ENCODE results near the gene ZNF148.
"Not testable (repeated sequence)": the region's sequence is repeated elsewhere in the genome, so short reads cannot be mapped to it uniquely, and the experiment has no call there.

Gene ZNF148, protein sequence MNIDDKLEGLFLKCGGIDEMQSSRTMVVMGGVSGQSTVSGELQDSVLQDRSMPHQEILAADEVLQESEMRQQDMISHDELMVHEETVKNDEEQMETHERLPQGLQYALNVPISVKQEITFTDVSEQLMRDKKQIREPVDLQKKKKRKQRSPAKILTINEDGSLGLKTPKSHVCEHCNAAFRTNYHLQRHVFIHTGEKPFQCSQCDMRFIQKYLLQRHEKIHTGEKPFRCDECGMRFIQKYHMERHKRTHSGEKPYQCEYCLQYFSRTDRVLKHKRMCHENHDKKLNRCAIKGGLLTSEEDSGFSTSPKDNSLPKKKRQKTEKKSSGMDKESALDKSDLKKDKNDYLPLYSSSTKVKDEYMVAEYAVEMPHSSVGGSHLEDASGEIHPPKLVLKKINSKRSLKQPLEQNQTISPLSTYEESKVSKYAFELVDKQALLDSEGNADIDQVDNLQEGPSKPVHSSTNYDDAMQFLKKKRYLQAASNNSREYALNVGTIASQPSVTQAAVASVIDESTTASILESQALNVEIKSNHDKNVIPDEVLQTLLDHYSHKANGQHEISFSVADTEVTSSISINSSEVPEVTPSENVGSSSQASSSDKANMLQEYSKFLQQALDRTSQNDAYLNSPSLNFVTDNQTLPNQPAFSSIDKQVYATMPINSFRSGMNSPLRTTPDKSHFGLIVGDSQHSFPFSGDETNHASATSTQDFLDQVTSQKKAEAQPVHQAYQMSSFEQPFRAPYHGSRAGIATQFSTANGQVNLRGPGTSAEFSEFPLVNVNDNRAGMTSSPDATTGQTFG

DNA sequence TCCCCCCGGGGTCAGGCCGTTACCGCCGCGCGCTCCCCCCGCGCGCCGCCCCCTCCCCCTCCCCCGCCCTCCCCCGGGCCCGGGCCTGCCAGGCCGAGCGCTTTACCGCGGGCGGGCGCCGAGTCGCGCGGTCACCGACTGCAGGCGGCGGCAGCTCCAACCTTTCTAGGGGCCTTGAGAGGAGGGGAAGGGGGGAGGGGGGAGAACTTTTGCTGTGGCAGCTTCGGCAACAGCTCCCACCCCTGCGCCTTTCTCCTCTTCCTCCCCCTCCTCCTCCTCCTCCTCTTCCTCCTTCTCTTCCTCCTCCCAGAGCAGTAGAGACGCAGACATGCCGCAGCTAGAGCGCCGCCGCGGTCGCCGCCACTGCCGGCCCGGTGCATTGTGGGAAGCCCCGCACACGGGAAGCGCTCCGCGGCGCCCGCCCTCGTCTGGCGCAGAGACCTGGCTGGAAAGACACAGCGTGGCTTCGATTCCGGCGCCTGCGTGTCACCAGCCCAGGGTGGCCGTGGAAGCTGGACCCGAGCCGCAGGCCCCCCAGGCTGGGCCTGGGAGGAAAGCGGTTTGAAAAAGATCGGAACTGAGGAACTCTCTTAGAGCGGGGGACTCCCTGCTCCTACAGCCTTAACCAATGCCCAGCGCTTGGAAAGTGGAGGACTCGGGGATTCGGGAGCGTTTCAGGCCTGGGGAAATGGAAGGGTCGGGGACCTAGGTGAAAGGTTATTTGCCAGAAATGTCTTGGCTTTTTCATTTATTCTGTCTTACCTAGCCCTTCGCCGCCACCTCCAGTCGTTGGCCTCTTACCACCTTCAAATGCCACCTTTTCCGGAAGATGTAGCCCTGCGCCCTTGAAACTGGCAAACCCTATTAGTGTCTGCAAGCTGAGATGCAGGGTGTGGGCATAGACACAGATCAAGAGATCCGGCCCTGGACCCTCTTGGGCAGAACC lies at the start of gene ZNF148:
Gene ZNF148 (minus strand): TSS at position 330 of the 946 bp plus-strand sequence. CDS start 61,685 bp downstream, outside the sequence.
- DNase-seq, result peak; percentile 54

DNA sequence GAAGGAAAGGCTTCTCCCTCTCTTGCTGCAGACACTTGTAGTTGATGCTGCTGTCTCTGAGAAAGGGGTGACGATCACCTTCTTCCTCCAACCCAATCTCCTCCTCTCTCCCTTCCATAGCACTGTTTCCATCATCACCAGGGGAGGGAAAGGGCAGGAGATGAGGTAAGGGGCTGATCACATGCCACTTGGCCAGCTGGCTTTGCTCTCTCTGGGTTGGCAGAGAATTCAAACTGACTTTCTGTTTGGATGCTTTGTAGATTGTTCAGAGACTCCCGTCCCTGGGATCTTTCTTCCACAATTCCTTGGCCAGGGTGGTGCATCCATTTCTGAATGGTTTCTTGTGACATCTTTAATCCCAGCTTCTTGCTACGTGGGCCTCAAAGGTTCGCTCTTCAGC lies 43.2 kb upstream of the ZNF148 start:
- no peak for DNase-seq

DNA sequence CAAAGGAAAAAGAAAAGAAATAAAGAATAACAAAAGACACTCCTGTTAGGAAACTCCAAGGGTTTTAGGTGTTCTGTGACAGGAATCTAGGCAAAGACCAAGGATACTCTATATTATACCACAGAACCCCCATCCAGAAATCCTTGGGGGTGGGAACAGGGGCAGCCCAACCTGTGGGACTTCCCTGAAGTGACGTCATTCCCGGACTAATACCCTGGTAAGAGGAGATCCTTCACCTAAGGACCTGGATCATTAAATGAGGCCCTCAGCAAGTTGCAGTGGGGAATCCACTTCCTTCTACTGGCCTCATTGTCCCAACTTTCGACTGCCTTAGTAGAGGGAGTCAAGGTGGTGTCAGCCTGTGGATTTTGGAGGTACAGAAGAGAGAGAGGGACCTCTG lies 41.1 kb upstream of the ZNF148 start:
- no peak for DNase-seq

DNA sequence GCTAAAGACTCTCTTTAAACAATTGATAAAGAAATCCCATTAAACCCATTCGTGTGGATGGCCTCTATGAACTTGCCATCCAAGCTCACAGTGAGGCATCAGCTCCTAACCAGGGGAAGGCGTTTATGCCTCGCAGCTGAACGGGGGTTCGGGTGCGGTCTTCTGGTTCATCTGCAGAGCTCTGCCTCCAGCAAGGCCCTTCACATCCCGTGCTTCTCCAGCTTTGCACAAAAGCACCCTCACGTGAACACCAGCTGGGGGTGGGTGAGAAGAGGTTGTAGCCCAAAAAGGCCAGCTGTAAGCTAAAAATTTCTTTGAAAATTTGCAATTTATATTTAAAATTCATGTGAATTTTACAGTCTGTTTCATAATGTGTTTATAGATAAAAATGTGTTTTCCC lies 39.5 kb upstream of the ZNF148 start:
- no peak for DNase-seq

DNA sequence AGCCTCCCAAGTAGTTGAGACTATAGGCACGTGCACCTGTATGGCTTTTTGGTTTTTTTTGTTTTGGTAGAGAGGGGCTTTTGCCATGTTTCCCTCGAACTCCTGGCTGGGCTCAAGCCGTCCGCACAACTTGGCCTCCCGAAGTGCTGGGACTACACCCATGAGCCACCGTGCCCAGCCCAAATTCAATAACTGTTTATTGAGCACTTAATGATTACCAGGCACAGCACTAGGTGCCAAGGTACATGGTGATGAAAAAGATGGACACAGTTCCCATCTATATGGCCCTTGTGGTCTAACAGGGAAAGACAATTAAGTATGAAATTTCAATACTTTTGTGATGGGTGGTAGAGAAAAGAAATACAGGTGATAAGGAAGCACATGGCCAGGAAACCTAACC lies 35.8 kb upstream of the ZNF148 start:
- no peak for DNase-seq

DNA sequence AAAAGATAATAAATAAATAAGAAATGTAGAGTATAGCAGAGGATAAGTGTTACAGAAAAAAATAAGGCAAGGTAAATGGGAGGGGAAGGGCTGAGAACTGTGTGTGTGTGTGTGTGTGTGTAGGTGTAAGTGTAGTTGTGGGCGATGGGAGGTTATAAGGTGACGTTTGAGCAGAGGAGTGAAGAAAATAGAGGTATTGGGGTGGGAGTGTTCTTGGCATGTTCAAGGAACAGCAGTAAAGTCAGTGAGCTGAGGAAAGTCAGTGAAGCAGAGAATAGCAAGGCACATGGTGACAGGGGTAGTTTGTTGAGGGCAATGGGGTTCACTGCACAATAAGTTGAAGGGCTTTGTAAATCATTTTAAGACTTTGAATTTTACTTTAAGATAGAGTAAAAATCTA lies 30.9 kb upstream of the ZNF148 start:
- no peak for DNase-seq

DNA sequence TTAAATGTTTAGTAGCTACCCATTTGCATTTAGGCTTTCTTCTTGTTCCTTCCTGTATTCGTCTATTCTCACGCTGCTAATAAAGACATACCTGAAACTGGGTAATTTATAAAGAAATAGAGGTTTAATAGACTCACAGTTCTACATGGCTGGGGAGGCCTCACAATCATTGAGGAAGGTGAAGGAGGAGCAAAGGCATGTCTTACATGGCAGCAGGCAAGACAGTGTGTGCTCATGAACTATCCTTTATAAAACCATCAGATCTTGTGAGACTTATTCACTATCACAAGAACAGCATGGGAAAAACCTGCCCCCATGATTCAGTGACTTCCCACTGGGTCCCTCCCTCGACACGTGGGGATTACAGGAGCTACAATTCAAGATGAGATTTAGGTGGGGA lies 30.4 kb upstream of the ZNF148 start:
- not testable (repeated sequence) for DNase-seq

DNA sequence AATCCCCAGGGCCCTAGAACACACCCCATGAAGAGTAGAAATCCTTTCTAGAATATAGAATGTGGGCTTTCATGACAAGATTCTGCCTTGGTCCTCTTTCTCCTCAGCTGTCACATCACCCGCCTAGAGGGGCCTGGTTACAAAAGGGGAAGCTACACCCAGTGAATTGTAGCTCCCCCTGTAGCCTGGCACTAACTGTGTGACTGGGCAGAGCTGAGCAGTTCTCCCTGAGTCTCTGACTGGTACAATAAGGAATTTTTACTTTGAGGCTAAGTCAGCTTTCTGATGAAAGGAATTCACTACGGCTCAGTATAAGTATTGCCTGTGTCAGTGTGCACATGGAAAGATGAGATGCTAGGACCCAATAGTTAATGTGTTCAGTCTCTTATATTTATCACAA lies 28.7 kb upstream of the ZNF148 start:
- no peak for DNase-seq

DNA sequence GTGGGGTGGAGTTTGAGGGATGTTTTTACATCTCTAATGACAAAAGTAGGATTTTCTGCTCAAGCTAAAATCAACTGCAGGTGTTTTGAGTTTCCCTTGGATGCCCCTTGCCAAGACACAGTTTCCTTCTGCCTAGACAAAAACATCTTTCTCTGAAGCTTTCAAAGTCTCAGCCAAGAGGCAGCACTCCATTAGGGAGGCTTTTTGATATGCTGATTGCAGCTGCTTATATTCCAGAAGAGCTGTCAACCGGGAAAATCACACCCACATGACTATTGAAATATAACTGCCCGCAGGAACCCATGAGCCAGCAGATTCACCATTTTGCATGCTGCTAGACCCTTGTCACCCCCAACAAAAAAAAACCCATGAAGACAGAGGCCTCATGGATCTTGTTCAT lies 27.5 kb upstream of the ZNF148 start:
- no peak for DNase-seq

DNA sequence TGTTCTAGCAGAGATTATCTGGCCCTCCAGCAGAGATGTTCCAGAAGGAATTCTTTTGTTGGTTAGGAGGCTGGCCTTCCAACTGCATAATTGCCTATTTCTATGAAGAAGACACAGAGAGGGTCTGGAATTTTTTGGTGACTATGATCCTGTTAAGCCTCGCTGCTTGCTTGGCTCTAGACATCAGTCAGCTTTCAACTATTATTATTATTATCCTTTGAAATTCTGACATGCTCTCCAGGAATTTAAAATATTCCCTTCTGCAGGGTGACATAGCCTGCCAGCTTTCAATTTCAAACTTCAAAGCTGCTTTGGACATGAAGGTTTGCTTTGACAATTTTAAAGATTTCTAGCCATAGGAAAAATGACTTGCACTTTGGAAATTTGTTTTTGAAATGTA lies 26.3 kb upstream of the ZNF148 start:
- DNase-seq, result no peak

DNA sequence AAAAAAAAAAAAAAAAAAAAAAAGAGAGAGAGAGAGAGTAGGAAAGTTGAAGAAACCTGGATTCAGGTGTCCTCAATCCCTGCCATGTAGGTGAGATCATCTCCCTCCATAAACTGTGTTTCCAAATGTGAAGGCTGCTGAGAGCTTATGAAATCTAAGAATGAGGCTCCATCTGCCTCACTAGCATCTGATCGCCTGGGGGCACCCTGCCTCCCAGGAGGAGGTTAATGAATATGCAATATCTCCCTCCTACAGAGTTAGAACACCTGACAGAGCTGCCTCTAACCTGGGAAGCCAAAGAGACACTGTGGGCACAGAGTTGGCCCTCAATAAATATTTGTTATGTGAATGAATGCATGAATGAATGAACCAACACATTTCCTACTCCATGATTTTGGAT lies 23.8 kb upstream of the ZNF148 start:
- DNase-seq, result no peak

DNA sequence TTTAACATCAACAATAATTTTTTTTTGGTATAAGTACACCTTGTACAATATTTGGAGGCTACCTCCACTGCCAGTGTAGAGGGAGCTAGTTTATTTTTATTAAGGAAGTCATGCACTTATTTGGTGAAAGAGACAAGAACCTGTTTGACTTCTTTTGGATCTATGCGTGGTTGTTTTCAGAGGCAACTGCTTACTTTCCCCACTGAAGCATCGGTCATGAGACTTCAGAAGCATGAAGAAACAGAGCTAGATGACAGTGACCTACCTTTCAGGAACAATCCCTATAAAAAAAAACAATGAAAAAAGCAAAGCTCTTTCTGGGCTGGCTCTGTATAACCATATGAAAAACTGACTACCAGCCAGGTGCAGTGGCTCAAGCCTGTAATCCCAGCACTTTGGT lies 20.0 kb upstream of the ZNF148 start:
- DNase-seq, result no peak

DNA sequence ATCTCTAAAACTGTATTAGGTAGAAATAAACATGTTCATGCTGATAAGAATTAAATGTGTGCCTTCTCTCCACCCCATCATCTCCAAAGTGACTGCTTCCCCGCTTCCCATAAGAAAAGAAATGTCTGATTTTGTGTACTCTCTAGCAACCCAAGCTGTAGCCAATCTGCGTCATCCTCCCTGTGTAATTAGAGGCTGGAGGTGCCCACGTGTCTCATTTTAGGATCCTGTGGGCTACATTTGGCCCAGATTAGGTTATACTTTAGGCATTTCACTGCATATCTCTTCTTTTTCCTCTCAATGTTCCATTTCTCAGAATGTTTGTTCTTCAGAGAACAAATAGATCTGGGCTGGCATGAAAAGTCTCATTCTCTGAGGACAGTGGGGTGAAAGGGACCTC lies 19.3 kb upstream of the ZNF148 start:
- DNase-seq, result no peak

DNA sequence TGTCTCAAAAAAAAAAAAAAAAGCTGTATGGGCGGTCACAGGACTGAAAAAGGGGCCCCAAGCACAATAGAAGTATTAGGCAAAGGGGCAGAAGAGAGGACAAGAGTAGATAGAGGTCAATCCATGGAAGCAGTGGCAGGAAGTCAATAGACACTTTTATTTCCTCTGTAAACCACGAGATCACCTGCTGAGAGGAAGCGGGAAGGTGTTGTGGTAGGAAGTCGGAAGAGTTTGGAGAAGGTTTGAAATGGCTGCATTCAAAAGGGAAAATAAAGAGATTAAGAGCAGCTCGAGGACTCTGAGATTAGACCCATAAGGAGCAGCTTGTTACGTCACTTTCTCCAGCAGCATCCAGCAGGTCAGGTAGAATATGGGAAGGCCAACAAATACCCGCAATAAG lies 14.2 kb upstream of the ZNF148 start:
- no peak for DNase-seq

DNA sequence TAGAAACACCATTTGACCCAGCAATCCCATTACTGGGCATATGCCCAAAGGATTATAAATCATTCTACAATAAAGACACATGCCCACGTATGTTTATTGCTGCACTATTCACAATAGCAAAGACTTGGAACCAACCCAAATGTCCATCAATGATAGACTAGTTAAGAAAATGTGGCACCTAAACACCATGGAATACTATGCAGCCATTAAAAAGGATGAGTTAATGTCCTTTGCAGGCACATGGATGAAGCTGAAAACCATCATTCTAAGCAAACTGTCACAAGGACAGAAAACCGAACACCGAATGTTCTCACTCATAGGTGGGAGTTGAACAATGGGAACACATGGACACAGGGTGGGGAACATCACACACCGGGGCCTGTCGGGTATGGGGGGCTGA lies 13.2 kb upstream of the ZNF148 start:
- DNase-seq, result not testable (repeated sequence)

DNA sequence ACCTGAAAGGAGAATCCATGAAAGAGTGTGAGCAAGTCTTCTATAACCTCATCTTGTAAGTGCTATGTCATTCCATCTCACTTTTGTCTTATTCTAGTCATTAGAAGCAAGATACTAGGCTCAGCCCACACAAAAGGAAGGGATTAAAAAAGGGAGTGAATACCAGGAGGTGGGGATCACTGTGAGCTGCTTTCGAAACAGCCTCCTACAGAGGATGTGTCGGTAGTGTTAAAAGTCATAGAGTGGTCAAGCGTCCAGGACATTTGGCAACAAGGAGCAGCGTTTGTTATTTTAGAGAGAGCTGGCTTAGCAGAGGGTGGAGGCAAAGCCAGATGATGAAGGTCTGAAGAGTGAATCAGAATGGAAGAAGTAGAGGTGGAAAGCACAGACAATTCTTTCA lies 11.7 kb upstream of the ZNF148 start:
- no peak for DNase-seq

DNA sequence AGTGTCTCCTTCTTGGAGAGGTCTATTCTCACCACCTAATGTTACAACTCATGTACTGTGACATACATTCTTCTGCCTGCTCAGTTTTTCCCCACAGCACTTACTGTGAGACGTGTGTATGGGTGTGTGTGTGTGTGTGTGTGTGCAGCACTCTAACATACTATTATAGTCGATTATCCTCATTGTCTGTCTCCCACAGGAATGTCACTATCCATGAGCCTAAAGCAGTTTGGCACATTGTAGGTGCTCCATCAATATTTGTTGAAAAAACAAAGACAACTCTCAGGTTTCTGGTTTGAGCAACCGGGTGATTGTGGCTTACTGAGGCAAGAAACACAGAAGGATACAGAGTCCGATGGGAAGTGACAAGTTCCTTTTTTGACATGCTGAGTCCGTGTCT lies 8.6 kb upstream of the ZNF148 start:
- DNase-seq, result no peak

DNA sequence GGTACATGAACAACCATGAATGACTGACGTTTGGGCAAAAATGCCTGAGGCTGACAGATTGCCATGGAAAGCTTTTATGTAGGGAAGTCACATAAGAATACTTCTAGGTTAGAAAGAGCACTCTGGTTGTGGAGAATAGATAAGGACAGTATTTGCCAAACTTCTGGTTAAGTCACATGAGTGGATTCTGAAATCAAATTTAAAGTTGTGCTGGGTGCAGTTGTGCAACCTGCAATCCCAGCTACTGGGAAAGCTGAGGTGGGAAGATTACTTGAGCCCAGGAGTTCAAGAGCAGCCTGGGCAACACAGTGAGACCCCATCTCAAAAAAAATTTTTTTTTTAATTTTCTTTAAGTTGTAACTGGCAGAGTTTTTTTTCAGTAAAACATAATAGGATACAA lies 7.2 kb upstream of the ZNF148 start:
- DNase-seq, result no peak

DNA sequence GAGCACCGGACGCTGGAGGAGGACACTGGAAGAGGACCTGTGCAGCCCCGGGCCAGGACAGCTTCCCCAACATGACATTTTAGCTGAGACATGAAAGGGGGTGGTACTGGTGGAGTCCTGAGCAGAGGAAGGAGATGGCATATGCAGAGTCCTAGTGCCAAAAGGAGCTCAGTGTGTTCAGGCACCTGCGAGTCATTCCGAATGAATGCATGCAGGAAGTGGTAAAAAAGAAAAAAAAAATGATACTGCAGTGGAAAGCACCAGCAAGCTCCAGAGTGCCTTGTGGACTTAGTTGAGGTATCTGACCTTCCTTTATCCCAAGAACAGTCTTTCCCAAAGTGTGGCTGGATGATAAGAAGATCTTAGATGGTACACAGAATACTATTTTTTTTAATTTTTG lies 6.6 kb upstream of the ZNF148 start:
- DNase-seq, result no peak

DNA sequence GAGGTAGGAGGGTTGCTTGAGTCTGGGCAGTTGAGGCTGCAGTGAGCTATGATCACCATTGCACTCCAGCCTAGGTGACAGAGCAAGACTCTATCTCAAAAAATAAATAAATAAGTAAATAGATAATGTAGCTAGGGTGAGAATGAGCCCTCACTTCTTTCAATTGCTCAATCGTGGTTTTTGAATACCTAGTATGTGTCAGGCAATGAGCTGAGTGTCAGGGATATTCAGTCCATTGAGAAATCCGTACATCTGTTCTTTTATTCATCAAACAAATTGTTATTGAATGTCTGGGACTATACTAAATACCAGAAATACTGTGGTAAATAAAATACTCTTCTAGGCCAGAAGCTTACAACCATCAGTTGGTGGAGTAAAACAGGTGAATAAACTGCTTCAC lies 6.2 kb upstream of the ZNF148 start:
- DNase-seq, result no peak

DNA sequence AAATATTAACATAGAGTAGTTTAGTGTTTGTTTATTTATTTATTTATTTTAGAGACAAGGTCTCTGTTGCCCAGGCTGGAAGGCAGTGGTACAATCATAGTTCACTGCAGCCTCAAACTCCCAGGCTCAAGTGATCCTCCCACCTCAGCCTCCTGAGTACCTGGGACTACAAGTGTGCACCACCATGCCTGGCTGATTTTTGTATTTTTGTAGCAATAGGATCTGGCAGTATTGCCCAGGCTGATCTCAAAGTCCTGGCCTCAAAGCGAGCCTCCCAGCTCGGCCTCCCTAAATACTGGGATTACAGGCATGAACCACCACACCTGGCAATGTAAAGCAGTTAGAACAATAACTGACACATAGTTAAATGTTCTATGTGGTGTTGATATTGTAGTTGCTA lies 4.4 kb upstream of the ZNF148 start:
- no peak for DNase-seq

DNA sequence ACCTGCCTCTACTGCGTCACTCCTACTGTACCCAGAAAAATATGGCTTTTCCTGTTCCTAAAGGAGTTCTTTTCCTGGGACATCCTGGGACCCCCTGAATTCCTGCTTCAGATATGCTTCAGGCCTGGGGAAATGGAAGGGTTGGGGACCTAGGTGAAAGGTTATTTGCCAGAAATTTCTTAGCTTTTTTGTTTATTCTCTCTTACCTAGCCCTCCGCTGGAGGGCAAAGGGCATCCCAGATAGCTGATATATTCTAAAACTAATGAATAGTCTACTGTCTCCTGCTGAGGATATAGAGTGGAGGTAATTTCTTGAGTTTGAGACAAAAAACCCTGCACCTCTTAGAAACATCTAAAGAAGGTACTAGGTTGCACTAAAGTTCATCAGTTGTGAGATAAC lies 3.6 kb upstream of the ZNF148 start:
- no peak for DNase-seq

DNA sequence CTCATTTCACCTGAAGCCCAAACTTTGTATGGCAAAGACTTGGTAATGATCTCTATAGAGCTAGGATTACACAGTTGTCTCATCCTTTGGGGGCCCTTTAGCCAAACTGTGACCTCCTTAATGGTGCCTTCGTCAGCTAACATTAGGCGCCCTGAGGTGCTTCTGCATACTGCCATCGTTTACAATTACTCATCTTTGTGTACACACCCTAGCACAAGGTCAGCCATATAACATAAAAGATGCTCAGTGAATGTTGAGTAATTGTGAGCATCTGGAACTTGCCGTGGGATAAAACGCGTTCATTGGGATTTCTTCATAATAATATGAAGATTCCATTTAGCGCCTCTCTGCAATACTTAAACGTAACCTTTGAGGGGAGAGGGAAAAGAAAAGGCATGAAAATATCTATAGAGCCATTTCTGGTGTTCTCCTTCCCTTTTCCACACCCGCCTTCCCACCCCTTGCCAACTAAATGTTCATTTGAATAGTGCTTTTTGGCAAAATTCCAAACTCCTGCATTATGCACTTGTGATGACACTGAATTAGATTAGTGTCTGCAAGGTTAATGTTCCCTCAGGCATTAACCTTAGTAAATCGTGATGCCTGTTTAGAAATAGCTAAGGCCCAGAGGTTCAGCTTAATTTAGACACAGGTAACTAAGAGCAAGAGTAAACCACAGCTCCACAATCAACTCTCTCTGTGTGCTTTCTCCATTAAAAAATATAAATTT lies 990 bp upstream of the ZNF148 start:
- DNase-seq, result no peak
